Measurements from ENCODE around the gene SCTR.

The SCTR gene

GRCh38 chr2:119426801-119427395 is 97.4 kb downstream of the SCTR start:
- no peak for TF ChIP-seq CTCF (IDR thresholded peaks at IDR 0.05; ENCODE audit: low read depth, low read length, missing control alignments)
- no peak for DNase-seq (ENCODE audit: low read depth)
- H3K4me3 ChIP-seq (ENCODE audit: low read depth, low read length): no peak overlapping the region

GRCh38 chr2:119426396-119426675 is 97.9 kb downstream of the SCTR start:
- no peak for TF ChIP-seq CTCF (IDR thresholded peaks at IDR 0.05; ENCODE audit: low read depth, low read length, missing control alignments)
- no peak for DNase-seq (ENCODE audit: low read depth)
- no peak overlapping the region for H3K4me3 ChIP-seq (ENCODE audit: low read depth, low read length)

GRCh38 chr2:119425620-119426395 is 98.5 kb downstream of the SCTR start:
- H3K4me3 ChIP-seq (ENCODE audit: low read depth, low read length): no peak overlapping the region
- TF ChIP-seq CTCF (IDR thresholded peaks at IDR 0.05; ENCODE audit: low read depth, low read length, missing control alignments): no peak
- no peak for DNase-seq (ENCODE audit: low read depth)

- DNase-seq (ENCODE audit: low read depth): no peak
- TF ChIP-seq CTCF (IDR thresholded peaks at IDR 0.05; ENCODE audit: low read depth, low read length, missing control alignments): no peak
- H3K4me3 ChIP-seq (ENCODE audit: low read depth, low read length): no peak overlapping the region
Observed at GRCh38 chr2:119425119-119425405, 99.2 kb downstream of the SCTR start.

- TF ChIP-seq CTCF (IDR thresholded peaks at IDR 0.05; ENCODE audit: low read depth, low read length, missing control alignments): no peak
- no peak for DNase-seq (ENCODE audit: low read depth)
- H3K4me3 ChIP-seq (ENCODE audit: low read depth, low read length): no peak overlapping the region
Observed at GRCh38 chr2:119424284-119425118, 99.8 kb downstream of the SCTR start.

- no peak for TF ChIP-seq CTCF (IDR thresholded peaks at IDR 0.05; ENCODE audit: low read depth, low read length, missing control alignments)
- no peak overlapping the region for H3K4me3 ChIP-seq (ENCODE audit: low read depth, low read length)
- DNase-seq (ENCODE audit: low read depth): no peak
Observed at GRCh38 chr2:119423811-119424210, 100.5 kb downstream of the SCTR start.

All from GM12864 (cell line).